Stomach (tissue), 4 donors: ENCODE results near the gene FBXO4.

ENCODE experiments used
- POLR2AphosphoS5 ChIP-seq, 3 donors: sonication (generic); formaldehyde crosslinking; IDR thresholded peaks; one replicate each; pipeline ENCODE4 v1.6.1; 2016; ENCODE audit warnings: antibody characterized with exemption in 3 of 3
- TF ChIP-seq, protein P1 (sequence below), 7 experiments: fragments of 450-650 bp in 4 of 7; fragments of 200-600 bp in 3 of 7; sonication (generic) in 3 of 7; IDR thresholded peaks; one replicate each; pipeline ENCODE4 v1.5.1; 2016 to 2019; ENCODE audit warnings: antibody characterized with exemption in 7 of 7, control low read depth in 2 of 7, mild to moderate bottlenecking in 1 of 7

DNA sequence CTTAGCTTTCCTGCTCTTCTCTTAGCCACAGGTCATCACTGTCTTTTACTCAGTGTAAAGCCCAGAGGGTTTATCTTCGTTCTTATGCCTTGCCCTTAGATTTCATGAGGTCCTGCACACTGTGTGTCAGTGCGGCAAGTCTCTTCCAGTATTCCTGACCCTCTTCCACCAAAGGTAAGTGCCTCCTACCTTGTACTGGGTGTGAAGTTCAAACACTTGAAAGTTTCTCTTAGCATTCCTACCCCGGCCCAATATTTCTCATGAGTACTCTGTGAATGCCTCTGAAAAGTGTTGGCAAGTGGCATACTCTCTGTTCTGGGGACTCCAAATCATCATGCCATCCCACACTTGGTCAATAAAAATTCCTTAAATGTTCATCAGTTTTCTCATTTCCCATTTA is 37.4 kb downstream of the FBXO4 start:
- TF ChIP-seq, protein P1, sequence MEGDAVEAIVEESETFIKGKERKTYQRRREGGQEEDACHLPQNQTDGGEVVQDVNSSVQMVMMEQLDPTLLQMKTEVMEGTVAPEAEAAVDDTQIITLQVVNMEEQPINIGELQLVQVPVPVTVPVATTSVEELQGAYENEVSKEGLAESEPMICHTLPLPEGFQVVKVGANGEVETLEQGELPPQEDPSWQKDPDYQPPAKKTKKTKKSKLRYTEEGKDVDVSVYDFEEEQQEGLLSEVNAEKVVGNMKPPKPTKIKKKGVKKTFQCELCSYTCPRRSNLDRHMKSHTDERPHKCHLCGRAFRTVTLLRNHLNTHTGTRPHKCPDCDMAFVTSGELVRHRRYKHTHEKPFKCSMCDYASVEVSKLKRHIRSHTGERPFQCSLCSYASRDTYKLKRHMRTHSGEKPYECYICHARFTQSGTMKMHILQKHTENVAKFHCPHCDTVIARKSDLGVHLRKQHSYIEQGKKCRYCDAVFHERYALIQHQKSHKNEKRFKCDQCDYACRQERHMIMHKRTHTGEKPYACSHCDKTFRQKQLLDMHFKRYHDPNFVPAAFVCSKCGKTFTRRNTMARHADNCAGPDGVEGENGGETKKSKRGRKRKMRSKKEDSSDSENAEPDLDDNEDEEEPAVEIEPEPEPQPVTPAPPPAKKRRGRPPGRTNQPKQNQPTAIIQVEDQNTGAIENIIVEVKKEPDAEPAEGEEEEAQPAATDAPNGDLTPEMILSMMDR (IDR thresholded peaks at IDR 0.05), result no peak
- TF ChIP-seq POLR2AphosphoS5 (IDR thresholded peaks at IDR 0.05), result no peak
